T-helper 22 cell (primary cell): ENCODE results near the gene USP46.

Experiments used
- DNase-seq: peaks from one replicate; pipeline ENCODE4 v3.0.0-alpha.2; 2020; ENCODE audit warnings: low read depth

USP46 gene

GRCh38 chr4:52574036-52574435 is 85.1 kb downstream of the USP46 start:
- DNase-seq, result no peak

- DNase-seq, result no peak
These were observed 85.5 kb downstream of the USP46 start for GRCh38 chr4:52573551-52573950.

DNA sequence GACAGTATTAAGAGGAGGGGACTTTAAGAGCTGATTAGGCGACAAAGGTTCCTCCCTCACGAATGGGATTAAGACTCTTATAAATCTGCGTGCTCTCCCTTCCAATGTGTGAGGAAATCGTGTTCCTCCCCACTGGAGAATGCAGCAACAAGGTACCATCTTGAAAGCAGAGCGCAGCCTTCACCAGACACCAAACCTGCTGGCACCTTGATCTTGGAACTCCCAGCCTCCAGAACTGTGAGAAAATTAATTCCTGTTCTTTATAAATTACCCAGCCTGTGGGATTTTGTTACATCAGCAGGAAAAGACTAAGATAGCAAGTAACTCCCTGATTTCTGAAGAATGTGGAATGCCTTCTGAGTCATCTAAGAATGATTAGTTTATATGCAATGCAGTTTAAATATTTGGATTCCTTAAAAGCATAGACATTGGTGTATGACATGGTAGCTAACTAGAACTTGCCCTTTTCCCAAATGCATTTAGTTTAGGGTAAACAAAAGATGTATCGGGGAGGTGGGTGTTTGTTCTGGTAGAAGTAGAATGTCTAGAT is 86.1 kb downstream of the USP46 start:
- no peak for DNase-seq

DNA sequence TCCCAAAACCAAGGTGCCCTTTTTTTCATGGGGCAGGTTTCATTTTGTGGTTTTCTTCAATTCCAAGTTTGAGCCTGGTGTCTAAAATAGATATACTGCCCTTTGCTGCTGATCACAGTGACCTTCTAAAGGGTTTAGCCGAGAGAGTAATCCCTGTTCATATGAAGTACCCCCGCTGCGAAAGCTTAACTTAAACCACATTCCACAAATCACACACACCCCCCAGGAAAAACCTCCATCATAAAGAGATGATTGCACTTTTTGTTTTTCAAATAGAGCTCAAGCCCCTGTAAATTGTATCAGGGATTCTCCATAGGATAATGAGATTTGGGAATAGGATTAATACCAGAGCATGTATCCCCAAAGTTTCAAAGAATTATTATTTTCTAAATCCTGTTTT is 90.8 kb downstream of the USP46 start:
- DNase-seq, result no peak

DNA sequence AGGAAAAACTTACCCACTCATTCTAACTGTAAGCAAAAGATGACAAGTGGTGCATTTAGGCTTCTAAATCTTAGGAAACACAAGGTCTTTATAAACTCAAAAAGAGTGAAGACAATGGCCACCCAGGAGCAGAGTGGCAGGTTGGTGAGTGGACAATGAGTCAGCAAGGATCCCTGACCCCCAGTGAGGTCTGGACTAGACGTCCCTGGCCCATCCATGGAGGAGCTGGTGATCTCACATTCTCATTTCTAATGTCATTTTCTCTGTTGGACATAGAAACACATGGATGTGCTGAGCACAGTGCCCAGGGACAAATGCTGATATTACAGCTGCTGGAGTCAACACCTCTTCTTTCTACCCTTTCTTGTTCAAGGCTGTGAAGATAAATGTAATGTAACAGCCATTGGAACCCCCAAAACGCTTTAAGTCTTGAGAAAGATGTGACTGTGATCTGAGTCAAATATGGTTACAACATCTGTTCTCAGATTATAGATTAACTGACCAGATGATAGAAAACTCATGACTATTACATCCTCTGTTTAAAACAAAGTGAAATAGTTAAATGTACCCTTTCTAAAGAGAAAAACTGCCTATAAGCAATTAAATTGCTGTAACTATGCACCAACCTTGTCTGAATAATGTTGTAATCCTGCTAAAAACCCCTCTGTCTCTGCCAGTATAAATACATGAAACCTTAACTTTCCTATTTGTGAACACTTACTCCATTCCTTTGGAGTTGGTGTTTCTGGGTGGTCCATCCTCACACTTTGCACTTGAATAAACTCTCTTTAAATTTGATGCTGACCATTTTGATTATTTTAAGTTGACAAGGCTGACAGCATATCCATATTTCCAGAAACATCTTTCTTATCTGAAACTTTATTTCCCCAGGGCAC is 92.7 kb downstream of the USP46 start:
- no peak for DNase-seq

DNA sequence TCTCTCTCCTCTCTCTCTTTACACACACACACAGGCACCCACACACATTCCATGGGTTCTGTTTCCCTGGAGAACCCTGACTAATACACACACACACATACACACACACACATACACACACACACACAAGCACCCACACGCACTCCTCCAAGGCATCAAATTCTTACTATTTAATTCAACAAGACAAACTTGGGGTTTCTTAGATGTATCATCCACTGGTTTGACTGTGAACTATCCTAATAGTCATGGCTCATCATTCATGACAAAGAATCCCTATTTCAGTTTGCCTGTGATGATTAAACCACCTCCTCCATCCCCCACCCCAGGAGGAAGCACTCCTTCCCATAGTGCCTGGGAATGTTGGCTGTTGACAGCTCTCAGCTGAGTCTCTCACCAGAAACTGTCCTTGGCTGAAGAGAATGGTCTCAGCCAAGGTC is 98.2 kb downstream of the USP46 start:
- DNase-seq, result no peak

DNA sequence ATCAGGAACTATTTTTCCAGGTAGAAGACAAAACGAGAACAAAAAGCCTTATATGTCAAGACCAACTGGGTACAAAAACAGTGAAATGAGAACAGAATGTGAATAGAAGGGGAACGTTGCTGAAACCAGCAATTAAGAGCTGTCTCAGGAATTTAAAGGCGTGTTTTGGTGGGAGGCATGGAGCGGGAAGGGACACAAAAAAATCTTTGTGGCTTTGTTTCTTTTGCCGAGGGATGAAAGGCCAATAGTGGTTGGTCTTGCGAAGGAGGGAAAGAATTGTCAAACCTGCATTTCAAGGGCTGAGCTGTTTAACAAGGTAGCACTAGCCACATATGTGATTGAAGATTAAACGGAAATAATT is 103.8 kb downstream of the USP46 start:
- no peak for DNase-seq

- DNase-seq, result no peak
These were observed 104.3 kb downstream of the USP46 start for GRCh38 chr4:52554612-52555355.

- no peak for DNase-seq
These were observed 106.3 kb downstream of the USP46 start for GRCh38 chr4:52552778-52553177.

DNA sequence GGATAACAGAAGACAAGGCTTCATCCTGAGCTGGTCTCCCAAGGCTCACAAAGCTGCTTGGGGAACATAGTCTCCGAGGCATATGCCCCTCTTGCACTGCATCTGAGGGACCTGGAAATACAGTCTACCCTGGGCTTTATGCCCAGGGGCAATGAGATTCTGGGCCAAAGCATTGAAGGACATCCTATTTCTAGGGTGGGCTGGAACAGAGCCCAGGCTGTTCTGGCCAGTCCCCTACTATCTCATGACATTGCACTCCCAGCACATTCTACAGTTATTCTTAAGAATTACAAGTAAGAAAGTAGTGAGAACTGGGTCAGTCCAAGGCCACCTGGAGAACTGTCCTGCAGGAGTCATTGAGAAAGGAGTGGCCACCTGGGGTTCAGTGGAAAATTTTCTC is 107.6 kb downstream of the USP46 start:
- no peak for DNase-seq

DNA sequence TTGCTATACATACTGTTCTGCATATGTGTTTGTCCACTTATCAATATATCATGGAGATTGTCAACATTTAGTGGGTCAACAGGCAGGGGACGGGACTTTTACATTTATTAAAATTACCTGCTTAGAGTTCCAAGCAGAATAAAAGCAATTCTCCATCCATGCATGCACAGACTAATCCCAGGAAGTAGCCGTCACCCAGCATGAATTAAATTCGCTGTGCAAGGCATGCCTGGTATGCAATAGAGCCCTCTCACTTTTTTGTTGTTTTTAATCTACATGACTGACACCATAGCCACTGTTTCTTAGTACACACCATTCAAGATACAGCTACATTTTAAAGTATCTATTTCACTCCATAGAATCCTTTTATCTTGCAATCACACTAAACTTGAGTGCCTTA is 108.9 kb downstream of the USP46 start:
- DNase-seq, result no peak

DNA sequence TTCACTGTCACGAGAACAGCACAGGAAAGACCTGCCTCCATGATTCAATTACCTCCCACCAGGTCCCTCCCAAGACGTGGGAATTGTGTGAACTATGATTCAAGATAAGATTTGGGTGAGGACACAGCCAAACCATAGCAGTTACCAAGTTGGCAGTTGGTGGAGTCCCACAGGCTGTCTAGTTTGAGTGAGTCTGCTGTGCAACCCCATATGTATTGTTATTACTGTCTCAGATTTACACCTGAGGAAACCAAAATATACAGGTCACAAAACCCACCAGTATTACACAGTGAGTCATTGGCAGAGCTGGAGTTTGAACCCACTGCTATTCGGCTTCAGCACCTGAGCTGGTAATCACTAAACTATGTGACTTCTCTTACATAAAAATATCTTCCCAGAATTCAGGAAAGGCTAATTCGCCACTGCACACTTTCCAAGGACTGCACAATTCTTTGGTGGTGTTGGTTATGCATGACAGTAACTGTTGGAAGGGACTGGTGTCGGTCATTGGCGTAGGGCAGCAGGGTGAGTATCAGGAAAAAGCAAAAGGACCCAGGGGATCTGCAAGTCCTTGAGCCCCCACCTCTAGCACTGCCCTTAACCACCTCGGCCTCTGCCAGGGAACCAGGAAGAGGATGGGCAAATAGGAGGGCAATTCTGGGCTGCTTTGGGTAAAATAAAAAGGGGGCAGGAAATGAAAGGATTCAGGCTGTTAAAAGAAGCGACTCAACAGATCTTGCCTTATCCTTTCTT is 110.1 kb downstream of the USP46 start:
- no peak for DNase-seq

DNA sequence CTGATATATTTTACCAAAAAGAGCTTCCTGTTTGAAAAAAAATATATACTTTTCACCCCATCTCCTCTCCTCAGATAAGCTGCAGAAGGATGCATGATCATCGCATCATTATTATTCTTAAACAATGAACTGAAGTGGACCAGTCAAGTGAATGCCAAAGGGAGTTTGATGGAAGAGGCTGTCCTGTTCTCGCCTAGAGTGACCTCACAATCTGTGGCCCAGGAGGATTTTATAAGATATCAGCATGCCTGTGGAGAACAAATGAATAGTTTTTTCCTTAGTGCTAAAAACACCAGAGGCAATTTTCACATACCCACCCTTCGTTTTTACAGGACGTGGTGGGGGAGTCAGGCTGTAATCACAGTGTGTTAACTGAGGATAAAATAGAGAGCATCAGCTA is 112.7 kb downstream of the USP46 start:
- DNase-seq, result no peak

DNA sequence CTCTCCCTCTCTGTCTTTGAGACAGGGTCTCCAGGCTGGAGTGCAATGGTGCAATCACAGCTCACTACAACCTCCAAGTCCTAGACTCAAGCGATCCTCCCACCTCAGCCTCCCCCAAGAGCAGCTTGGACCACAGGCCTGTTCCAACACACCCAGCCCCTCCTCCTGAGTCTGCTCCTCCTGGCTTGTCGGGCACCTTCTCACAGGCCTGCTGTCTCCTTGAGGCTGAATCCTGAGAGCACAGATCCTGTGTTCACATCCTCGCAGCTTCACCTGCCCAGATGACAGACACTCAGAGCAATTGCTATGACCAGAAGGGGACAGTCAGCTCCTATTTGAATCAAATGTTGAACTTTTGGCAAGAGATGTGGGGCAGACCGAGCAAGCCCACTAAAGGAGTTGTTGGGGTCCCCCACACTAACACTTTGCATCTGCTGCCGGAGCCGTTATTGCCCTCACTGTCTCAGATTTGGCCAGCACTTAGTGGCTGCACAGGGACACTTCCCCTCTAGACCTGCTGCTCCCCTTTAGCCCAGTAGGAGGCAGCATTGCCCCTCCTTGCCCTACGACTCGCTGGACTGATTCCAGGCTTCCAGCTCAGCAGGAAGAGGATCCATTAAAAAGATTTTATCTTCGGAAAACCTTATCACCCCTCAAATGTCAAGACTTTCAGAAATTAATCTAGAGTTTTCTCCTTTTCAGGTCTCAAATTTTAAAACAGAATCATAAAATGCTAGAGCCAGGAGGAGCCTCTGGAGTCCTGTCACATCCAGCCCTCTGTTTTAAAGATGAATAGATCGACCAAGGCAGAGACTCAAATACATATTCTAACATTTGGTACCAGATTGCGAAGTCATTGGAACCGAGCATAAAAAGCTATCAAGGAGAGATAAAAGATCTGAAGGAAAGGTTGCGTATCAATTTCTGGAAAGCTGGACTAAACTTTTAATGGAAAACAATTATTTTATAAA is 113.7 kb downstream of the USP46 start:
- peak; percentile 10 for DNase-seq
